Progenitor cell of endocrine pancreas (in vitro differentiated cells): ENCODE results near the gene CREBL2. TPM values are rescaled to one million over a fixed set of nuclear protein-coding genes. Genes with fewer than 3 reads are reported as not detected.
"Not testable (repeated sequence)": the region's sequence is repeated elsewhere in the genome, so short reads cannot be mapped to it uniquely, and the experiment has no call there.

Source experiments
- DNase-seq: peaks from one replicate; pipeline ENCODE4 v3.0.0; 2021; ENCODE audit warnings: low spot score; ENCODE audit not compliant: unreplicated experiment
- H3K27ac Mint-ChIP-seq: 2 replicates; pipeline ENCODE4 v1.8.0; 2021; ENCODE audit warnings: mild to moderate bottlenecking, moderate library complexity, mixed read lengths
- H3K27me3 Mint-ChIP-seq: 2 replicates; pipeline ENCODE4 v1.8.0; 2021; ENCODE audit warnings: mixed read lengths
- H3K36me3 Mint-ChIP-seq: 2 replicates; pipeline ENCODE4 v1.8.0; 2022; ENCODE audit warnings: mixed read lengths; ENCODE audit not compliant: insufficient read depth
- H3K4me1 Mint-ChIP-seq: 2 replicates; pipeline ENCODE4 v1.8.0; 2021; ENCODE audit warnings: low read depth, mixed read lengths
- H3K4me3 Mint-ChIP-seq: 2 replicates; pipeline ENCODE4 v1.8.0; 2021; ENCODE audit warnings: low read depth, mild to moderate bottlenecking, moderate library complexity, mixed read lengths
- H3K9me3 Mint-ChIP-seq: 2 replicates; pipeline ENCODE4 v1.8.0; 2021; ENCODE audit warnings: low read depth, mixed read lengths
- CTCF ChIP-seq: fragments of 200-600 bp; sonication (generic); IDR thresholded peaks from one replicate; pipeline ENCODE4 v1.5.0; 2021; ENCODE audit warnings: antibody characterized with exemption, mild to moderate bottlenecking; ENCODE audit not compliant: unreplicated experiment
- total RNA-seq: library from RNA; stranded (reverse); gene quantifications from 2 replicates; pipeline ENCODE4 v1.2.1, GENCODE V29; 2021

CREBL2 gene
- total RNA-seq, 1 donor from 2014 or later = 18.5 TPM

GRCh38 chr12:12572659-12573058, 39.0 kb upstream of the CREBL2 start:
- no peak overlapping the region for H3K27ac Mint-ChIP-seq
- H3K36me3 Mint-ChIP-seq = no peaks in the 10 kb centered on the region
- H3K4me3 Mint-ChIP-seq = no peak overlapping the region
- no peak for TF ChIP-seq CTCF
- no peak for DNase-seq
- no peaks in the 10 kb centered on the region for H3K27me3 Mint-ChIP-seq
- H3K4me1 Mint-ChIP-seq = no peaks in the 10 kb centered on the region
- no peaks in the 10 kb centered on the region for H3K9me3 Mint-ChIP-seq

GRCh38 chr12:12577786-12578185, 33.9 kb upstream of the CREBL2 start:
- Mint-ChIP-seq H3K4me3 (no peak overlapping the region), H3K36me3 (no peaks in the 10 kb centered on the region), H3K9me3 (no peaks in the 10 kb centered on the region), H3K4me1 (no peaks in the 10 kb centered on the region), H3K27ac (no peak overlapping the region), H3K27me3 (no peaks in the 10 kb centered on the region)
- no peak for TF ChIP-seq CTCF
- DNase-seq = no peak

GRCh38 chr12:12580716-12581115, 31.0 kb upstream of the CREBL2 start:
- not testable (repeated sequence) for H3K36me3 Mint-ChIP-seq, H3K4me1 Mint-ChIP-seq, DNase-seq, H3K27ac Mint-ChIP-seq, H3K27me3 Mint-ChIP-seq, H3K4me3 Mint-ChIP-seq, H3K9me3 Mint-ChIP-seq

- DNase-seq = no peak
- H3K4me1 Mint-ChIP-seq = peaks cover 11% of the 10 kb centered on the region
- no peak for TF ChIP-seq CTCF
- H3K36me3 Mint-ChIP-seq = no peaks in the 10 kb centered on the region
- H3K27ac Mint-ChIP-seq = no peak overlapping the region
- no peaks in the 10 kb centered on the region for H3K27me3 Mint-ChIP-seq
- H3K4me3 Mint-ChIP-seq = no peak overlapping the region
- H3K9me3 Mint-ChIP-seq = no peaks in the 10 kb centered on the region
Measured at GRCh38 chr12:12582193-12582881, 29.3 kb upstream of the CREBL2 start.

- DNase-seq = no peak
- Mint-ChIP-seq H3K4me1 (peaks cover 11% of the 10 kb centered on the region), H3K9me3 (no peaks in the 10 kb centered on the region), H3K36me3 (no peaks in the 10 kb centered on the region), H3K4me3 (no peak overlapping the region), H3K27me3 (no peaks in the 10 kb centered on the region), H3K27ac (no peak overlapping the region)
- no peak for TF ChIP-seq CTCF
Measured at GRCh38 chr12:12582895-12583303, 28.8 kb upstream of the CREBL2 start.

- Mint-ChIP-seq H3K27me3 (no peaks in the 10 kb centered on the region), H3K9me3 (no peaks in the 10 kb centered on the region), H3K36me3 (no peaks in the 10 kb centered on the region), H3K27ac (no peak overlapping the region), H3K4me1 (peaks cover 12% of the 10 kb centered on the region), H3K4me3 (no peak overlapping the region)
- no peak for TF ChIP-seq CTCF
- DNase-seq = no peak
Measured at GRCh38 chr12:12583510-12584178, 28.0 kb upstream of the CREBL2 start.
